ENCODE measurements around the gene ALDH4A1. TPM values are rescaled to one million over a fixed set of nuclear protein-coding genes. Genes with fewer than 3 reads are reported as not detected.

The ALDH4A1 gene
- total and polyA plus RNA-seq, 2 experiments from 2014 or later: 11.3 to 33.8 TPM

DNA sequence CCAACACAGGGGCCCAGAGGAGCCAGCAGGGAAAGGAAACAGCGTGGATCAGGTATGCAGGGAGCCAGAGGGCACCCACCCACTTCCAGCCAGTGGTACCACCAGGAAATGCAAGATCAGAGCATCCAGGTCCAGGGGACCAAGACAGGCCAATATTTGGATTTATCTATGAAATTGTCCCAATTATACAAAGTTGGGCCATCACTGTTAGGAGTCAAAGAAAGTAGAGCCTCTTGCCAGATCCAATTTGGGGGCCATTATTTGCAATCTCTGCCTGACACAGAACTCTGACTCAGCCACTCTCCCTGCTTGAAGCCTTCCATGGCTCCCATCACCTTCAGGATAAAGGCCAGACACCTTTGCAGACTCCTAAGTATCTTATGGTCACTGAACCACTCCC lies 21.8 kb downstream of the ALDH4A1 start:
- Histone ChIP-seq H3K36me3 (ENCODE audit: insufficient read depth) (no peaks in the 10 kb centered on the region), H3K9me2 (ENCODE audit: insufficient read depth) (no peaks in the 10 kb centered on the region), H2AFZ (no peak overlapping the region), H3K4me2 (no peak overlapping the region), H3K4me3 (no peak overlapping the region), H3K79me2 (replicated peaks; ENCODE audit: insufficient read depth) (no peaks in the 10 kb centered on the region), H4K20me1 (replicated peaks; ENCODE audit: insufficient read depth) (no peaks in the 10 kb centered on the region), H3K4me1 (ENCODE audit: insufficient read depth) (peaks cover 5% of the 10 kb centered on the region; the same call in 1 of the 2 replicates), H3F3A (replicated peaks; ENCODE audit: low read depth) (no peaks in the 10 kb centered on the region), H3K27ac (ENCODE audit: low read depth) (no peak overlapping the region), H3K27me3 (ENCODE audit: insufficient read depth) (no peaks in the 10 kb centered on the region)
- Mint-ChIP-seq H3K27me3 (ENCODE audit: insufficient read depth, low read depth, poor library complexity) (peaks cover 3% of the 10 kb centered on the region), H3K27ac (no peak overlapping the region), H3K9me3 (no peaks in the 10 kb centered on the region), H3K36me3 (ENCODE audit: low read depth) (peaks cover 8% of the 10 kb centered on the region; the same call in 2 of the 3 replicates), H3K4me3 (no peak overlapping the region), H3K4me1 (no peaks in the 10 kb centered on the region)
- ATAC-seq: no peak
- no peak for TF ChIP-seq CREB1 (CRISPR knock-in tag; IDR thresholded peaks at IDR 0.05; ENCODE audit: low read depth)
- TF ChIP-seq NANOG (IDR thresholded peaks at IDR 0.05; ENCODE audit: borderline replicate concordance): no peak
- TF ChIP-seq POLR2AphosphoS5 (IDR thresholded peaks at IDR 0.05; ENCODE audit: low read depth): no peak
- no peak for TF ChIP-seq ZNF114 (CRISPR knock-in tag; IDR thresholded peaks at IDR 0.05)
- TF ChIP-seq, protein P1, sequence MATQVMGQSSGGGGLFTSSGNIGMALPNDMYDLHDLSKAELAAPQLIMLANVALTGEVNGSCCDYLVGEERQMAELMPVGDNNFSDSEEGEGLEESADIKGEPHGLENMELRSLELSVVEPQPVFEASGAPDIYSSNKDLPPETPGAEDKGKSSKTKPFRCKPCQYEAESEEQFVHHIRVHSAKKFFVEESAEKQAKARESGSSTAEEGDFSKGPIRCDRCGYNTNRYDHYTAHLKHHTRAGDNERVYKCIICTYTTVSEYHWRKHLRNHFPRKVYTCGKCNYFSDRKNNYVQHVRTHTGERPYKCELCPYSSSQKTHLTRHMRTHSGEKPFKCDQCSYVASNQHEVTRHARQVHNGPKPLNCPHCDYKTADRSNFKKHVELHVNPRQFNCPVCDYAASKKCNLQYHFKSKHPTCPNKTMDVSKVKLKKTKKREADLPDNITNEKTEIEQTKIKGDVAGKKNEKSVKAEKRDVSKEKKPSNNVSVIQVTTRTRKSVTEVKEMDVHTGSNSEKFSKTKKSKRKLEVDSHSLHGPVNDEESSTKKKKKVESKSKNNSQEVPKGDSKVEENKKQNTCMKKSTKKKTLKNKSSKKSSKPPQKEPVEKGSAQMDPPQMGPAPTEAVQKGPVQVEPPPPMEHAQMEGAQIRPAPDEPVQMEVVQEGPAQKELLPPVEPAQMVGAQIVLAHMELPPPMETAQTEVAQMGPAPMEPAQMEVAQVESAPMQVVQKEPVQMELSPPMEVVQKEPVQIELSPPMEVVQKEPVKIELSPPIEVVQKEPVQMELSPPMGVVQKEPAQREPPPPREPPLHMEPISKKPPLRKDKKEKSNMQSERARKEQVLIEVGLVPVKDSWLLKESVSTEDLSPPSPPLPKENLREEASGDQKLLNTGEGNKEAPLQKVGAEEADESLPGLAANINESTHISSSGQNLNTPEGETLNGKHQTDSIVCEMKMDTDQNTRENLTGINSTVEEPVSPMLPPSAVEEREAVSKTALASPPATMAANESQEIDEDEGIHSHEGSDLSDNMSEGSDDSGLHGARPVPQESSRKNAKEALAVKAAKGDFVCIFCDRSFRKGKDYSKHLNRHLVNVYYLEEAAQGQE (IDR thresholded peaks at IDR 0.05; ENCODE audit: unreplicated experiment): no peak
- no peak for TF ChIP-seq EZH2phosphoT487 (IDR thresholded peaks at IDR 0.05; ENCODE audit: unreplicated experiment)
- no peak for DNase-seq (ENCODE audit: low spot score)

DNA sequence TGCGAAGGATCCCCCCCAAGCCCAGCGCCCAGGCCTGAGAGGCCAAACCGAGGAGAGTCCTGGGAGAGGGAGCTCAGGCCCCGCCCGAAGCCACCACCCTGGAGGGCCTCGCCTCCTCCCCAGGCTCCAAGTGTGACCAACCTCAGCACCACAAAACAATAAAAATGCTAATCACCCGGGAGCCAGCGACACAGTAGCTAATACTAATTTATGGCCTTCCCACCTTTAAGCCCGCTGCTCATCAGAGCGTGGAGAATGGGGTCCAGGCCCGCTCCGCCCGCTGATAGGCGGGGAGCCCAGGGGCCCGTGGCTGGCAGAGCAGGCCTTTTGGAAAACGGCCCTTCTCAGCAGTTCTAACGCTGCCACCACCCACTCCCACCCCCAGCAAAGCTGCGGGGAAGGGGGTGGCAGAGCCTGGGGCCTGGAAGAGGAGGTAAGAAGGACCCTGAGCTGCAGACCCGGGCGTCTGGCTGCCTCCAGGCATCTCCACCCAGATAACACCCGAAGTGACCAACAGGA lies 22.5 kb downstream of the ALDH4A1 start:
- Mint-ChIP-seq H3K27me3 (ENCODE audit: insufficient read depth, low read depth, poor library complexity) (peaks cover 3% of the 10 kb centered on the region), H3K27ac (no peak overlapping the region), H3K4me3 (no peak overlapping the region), H3K9me3 (no peaks in the 10 kb centered on the region), H3K4me1 (no peaks in the 10 kb centered on the region), H3K36me3 (ENCODE audit: low read depth) (peaks cover 8% of the 10 kb centered on the region; the same call in 2 of the 3 replicates)
- no peak; the same call in 2 of the 3 replicates for ATAC-seq
- H3K4me3 ChIP-seq: no peak overlapping the region
- no peaks in the 10 kb centered on the region for H3K79me2 ChIP-seq (replicated peaks; ENCODE audit: insufficient read depth)
- H3K9me2 ChIP-seq (ENCODE audit: insufficient read depth): no peaks in the 10 kb centered on the region
- H3K4me1 ChIP-seq (ENCODE audit: insufficient read depth): peaks cover 5% of the 10 kb centered on the region; the same call in 1 of the 2 replicates
- H4K20me1 ChIP-seq (replicated peaks; ENCODE audit: insufficient read depth): no peaks in the 10 kb centered on the region
- H3K4me2 ChIP-seq: no peak overlapping the region
- H3K27me3 ChIP-seq (ENCODE audit: insufficient read depth): no peaks in the 10 kb centered on the region
- H3K27ac ChIP-seq (ENCODE audit: low read depth): no peak overlapping the region
- no peak for DNase-seq (ENCODE audit: low spot score)
- no peak overlapping the region for H2AFZ ChIP-seq
- H3K36me3 ChIP-seq (ENCODE audit: insufficient read depth): no peaks in the 10 kb centered on the region
- H3F3A ChIP-seq (replicated peaks; ENCODE audit: low read depth): no peaks in the 10 kb centered on the region
- TF ChIP-seq JUNB (IDR thresholded peaks at IDR 0.05; ENCODE audit: unreplicated experiment) (no peak), ZNF331 (CRISPR knock-in tag; IDR thresholded peaks at IDR 0.05; ENCODE audit: low read depth) (no peak), EZH2phosphoT487 (IDR thresholded peaks at IDR 0.05; ENCODE audit: unreplicated experiment) (no peak), EZH2 (IDR thresholded peaks at IDR 0.05; ENCODE audit: low read depth, unreplicated experiment) (no peak), POLR2AphosphoS5 (IDR thresholded peaks at IDR 0.05; ENCODE audit: low read depth) (no peak), STAT1 (IDR thresholded peaks at IDR 0.05; ENCODE audit: unreplicated experiment) (no peak)
- TF ChIP-seq, protein P1 (IDR thresholded peaks at IDR 0.05; ENCODE audit: unreplicated experiment): no peak
- TF ChIP-seq, protein P2, sequence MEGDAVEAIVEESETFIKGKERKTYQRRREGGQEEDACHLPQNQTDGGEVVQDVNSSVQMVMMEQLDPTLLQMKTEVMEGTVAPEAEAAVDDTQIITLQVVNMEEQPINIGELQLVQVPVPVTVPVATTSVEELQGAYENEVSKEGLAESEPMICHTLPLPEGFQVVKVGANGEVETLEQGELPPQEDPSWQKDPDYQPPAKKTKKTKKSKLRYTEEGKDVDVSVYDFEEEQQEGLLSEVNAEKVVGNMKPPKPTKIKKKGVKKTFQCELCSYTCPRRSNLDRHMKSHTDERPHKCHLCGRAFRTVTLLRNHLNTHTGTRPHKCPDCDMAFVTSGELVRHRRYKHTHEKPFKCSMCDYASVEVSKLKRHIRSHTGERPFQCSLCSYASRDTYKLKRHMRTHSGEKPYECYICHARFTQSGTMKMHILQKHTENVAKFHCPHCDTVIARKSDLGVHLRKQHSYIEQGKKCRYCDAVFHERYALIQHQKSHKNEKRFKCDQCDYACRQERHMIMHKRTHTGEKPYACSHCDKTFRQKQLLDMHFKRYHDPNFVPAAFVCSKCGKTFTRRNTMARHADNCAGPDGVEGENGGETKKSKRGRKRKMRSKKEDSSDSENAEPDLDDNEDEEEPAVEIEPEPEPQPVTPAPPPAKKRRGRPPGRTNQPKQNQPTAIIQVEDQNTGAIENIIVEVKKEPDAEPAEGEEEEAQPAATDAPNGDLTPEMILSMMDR (conservative IDR thresholded peaks at IDR 0.05; ENCODE audit: low read depth in 2 of 2): no peak
